Measurements from ENCODE around the gene CPA5.
A peak's percentile ranks its signal among the peaks of the same experiment; 100 is the strongest.

CPA5 gene

GRCh38 chr7:130398526-130399090, 54.0 kb downstream of the CPA5 start:
- no peak for DNase-seq

DNA sequence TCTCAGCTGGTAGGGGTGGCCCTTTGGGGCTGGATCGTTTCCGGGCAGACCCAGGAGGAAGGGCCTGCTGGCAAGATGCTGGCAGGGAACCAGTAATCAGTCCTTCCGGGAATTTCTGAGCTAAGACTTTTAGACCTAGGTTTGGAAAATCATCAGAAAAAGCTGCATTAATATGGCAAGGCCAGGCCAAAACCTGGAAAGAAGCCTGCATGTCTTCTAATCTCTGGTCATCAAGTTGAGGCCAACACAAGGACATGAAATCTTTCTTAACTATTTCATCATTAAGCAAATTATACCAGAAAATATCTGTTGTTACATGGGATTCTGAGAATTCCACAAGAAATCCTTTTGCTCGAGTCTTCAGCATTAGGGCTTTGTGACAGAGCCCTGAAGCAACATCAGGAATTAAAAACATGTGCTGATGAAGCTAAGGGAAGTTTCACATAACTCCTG, 55.5 kb downstream of the CPA5 start:
- no peak for DNase-seq

DNA sequence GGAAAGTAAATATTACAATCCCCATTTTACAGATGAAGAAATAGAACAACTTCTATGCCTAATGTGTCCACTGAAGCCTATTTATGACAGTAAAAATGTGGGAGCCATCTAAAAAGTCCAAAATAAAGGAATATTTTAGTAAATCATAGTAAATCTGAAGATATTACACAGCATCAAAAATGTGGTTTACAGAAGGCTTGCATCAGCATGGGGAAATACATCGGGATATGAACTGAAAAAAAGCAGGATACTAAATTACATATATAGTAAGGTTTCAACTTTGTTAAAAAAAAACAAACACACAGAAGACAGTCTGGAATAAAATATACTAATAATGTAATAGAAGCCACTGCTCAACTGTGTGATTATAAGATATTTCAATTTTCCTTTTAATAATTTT, 56.5 kb downstream of the CPA5 start:
- no peak for DNase-seq

- DNase-seq, result no peak
These were observed 57.0 kb downstream of the CPA5 start for GRCh38 chr7:130401578-130401977.

DNA sequence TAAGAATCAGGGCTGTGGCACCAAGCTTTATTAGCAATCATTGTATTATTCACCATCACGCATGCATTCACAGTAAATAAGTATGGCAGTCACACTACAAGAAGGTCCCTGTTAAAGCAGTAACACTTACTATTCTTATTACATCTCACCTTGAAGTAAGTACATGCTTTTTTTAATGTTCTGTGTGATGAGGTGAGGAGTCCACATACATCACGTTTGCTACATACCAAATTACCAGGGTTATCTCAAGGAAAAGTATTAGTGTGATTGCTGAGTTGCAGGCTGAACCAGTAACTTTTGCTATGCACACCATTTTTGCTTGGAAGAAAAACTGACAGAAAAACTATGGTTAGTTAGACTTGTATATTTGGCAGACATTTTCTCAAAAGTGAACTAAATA, 60.4 kb downstream of the CPA5 start:
- DNase-seq, result no peak

- DNase-seq, result peak; percentile 34
These were observed 64.6 kb downstream of the CPA5 start for GRCh38 chr7:130409067-130409711.

GRCh38 chr7:130409712-130410072, 65.1 kb downstream of the CPA5 start:
- DNase-seq, result no peak

GRCh38 chr7:130410868-130411541, 66.4 kb downstream of the CPA5 start:
- no peak for DNase-seq

GRCh38 chr7:130413201-130413600, 68.6 kb downstream of the CPA5 start:
- DNase-seq, result no peak

GRCh38 chr7:130415006-130415405, 70.4 kb downstream of the CPA5 start:
- DNase-seq, result no peak

- DNase-seq, result no peak
These were observed 72.6 kb downstream of the CPA5 start for GRCh38 chr7:130417213-130417612.

- DNase-seq, result no peak
These were observed 73.7 kb downstream of the CPA5 start for GRCh38 chr7:130418306-130418705.

Measured in NCI-H1694 treated with DMSO at 0.1 percent for 48 hours (cell line).